ENCODE measurements around the gene OR5W2. TPM values are rescaled to one million over a fixed set of nuclear protein-coding genes. Genes with fewer than 3 reads are reported as not detected.

Gene OR5W2
- total RNA-seq, 1 experiment from 2014 or later = not detected

- Histone ChIP-seq H3K36me3 (ENCODE audit: control insufficient read depth, insufficient read depth, low read length) (no peaks in the 10 kb centered on the region), H3K4me1 (ENCODE audit: control insufficient read depth, insufficient read depth, low read length) (no peaks in the 10 kb centered on the region), H3K9me3 (ENCODE audit: control insufficient read depth, insufficient read depth, low read depth, low read length) (no peaks in the 10 kb centered on the region), H3K4me3 (ENCODE audit: low read depth in 2 of 2, low read length in 2 of 2) (no peak overlapping the region), H3K27ac (ENCODE audit: low read length) (no peak overlapping the region), H3K27me3 (ENCODE audit: control insufficient read depth, insufficient read depth, low read length) (no peaks in the 10 kb centered on the region)
- BruUV-seq (replicated peaks) = no TSS peak
- CTCF ChIA-PET = no interaction called here
- no peak for ATAC-seq
- POLR2A ChIA-PET = no interaction called here
- no peak for DNase-seq (ENCODE audit: low read depth, low spot score)
- in situ Hi-C loops (cut with HindIII; ENCODE audit: low pct_unique_long_range_greater_than_20kb, low sequenced_read_pairs) (no loop called here), intact Hi-C loops (cut with micrococcal nuclease; ENCODE audit: unreplicated experiment) (no loop called here)
- TF ChIP-seq TCF7L2 (IDR thresholded peaks at IDR 0.05; ENCODE audit: low read depth, low read length) = no peak
- TF ChIP-seq SIN3A (IDR thresholded peaks at IDR 0.05; ENCODE audit: borderline replicate concordance, insufficient read depth, low read depth, low read length) = no peak
- no peak for TF ChIP-seq REST (IDR thresholded peaks at IDR 0.05; ENCODE audit: insufficient read depth in 1 of 2, low read depth in 2 of 2, low read length in 1 of 2)
- no peak for TF ChIP-seq POLR2AphosphoS5 (IDR thresholded peaks at IDR 0.05; ENCODE audit: low read depth, low read length)
- TF ChIP-seq, protein P1, sequence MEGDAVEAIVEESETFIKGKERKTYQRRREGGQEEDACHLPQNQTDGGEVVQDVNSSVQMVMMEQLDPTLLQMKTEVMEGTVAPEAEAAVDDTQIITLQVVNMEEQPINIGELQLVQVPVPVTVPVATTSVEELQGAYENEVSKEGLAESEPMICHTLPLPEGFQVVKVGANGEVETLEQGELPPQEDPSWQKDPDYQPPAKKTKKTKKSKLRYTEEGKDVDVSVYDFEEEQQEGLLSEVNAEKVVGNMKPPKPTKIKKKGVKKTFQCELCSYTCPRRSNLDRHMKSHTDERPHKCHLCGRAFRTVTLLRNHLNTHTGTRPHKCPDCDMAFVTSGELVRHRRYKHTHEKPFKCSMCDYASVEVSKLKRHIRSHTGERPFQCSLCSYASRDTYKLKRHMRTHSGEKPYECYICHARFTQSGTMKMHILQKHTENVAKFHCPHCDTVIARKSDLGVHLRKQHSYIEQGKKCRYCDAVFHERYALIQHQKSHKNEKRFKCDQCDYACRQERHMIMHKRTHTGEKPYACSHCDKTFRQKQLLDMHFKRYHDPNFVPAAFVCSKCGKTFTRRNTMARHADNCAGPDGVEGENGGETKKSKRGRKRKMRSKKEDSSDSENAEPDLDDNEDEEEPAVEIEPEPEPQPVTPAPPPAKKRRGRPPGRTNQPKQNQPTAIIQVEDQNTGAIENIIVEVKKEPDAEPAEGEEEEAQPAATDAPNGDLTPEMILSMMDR (IDR thresholded peaks at IDR 0.05) = no peak
These were observed 34.9 kb upstream of the OR5W2 start for GRCh38 chr11:55949330-55949729.

GRCh38 chr11:55942785-55943392, 28.5 kb upstream of the OR5W2 start:
- no TSS peak for BruUV-seq (replicated peaks)
- Histone ChIP-seq H3K27ac (ENCODE audit: low read length) (no peak overlapping the region), H3K36me3 (ENCODE audit: control insufficient read depth, insufficient read depth, low read length) (no peaks in the 10 kb centered on the region), H3K4me3 (ENCODE audit: low read depth in 2 of 2, low read length in 2 of 2) (no peak overlapping the region), H3K27me3 (ENCODE audit: control insufficient read depth, insufficient read depth, low read length) (no peaks in the 10 kb centered on the region), H3K9me3 (ENCODE audit: control insufficient read depth, insufficient read depth, low read depth, low read length) (no peaks in the 10 kb centered on the region), H3K4me1 (ENCODE audit: control insufficient read depth, insufficient read depth, low read length) (no peaks in the 10 kb centered on the region)
- in situ Hi-C loops (cut with HindIII; ENCODE audit: low pct_unique_long_range_greater_than_20kb, low sequenced_read_pairs) = no loop called here
- ChIA-PET CTCF (no interaction called here), POLR2A (no interaction called here)
- ATAC-seq = no peak
- peak; percentile 22 for DNase-seq (ENCODE audit: low read depth, low spot score)
- intact Hi-C loops (cut with micrococcal nuclease; ENCODE audit: unreplicated experiment) = loop anchor here (2.0 kb wide), 1 partner anchor 840 kb away; no protein-coding TSS in a partner anchor
- no peak for TF ChIP-seq POLR2AphosphoS5 (IDR thresholded peaks at IDR 0.05; ENCODE audit: low read depth, low read length)
- no peak for TF ChIP-seq SIN3A (IDR thresholded peaks at IDR 0.05; ENCODE audit: borderline replicate concordance, insufficient read depth, low read depth, low read length)
- TF ChIP-seq REST (IDR thresholded peaks at IDR 0.05; ENCODE audit: insufficient read depth in 1 of 2, low read depth in 2 of 2, low read length in 1 of 2) = no peak
- TF ChIP-seq, protein P1 (IDR thresholded peaks at IDR 0.05) = peak; percentile 56; the same call in 1 of the 2 replicates

All from Panc1 (cell line).